ENCODE data around the gene RAB27A. TPM values are rescaled to one million over a fixed set of nuclear protein-coding genes. Genes with fewer than 3 reads are reported as not detected.

RAB27A gene
- total and polyA plus RNA-seq, 9 of the 15 experiments (the other 6 are each of a cell fraction or from before 2014, with no cell fraction given): 31.5 to 171 (median 80.4) TPM

DNA sequence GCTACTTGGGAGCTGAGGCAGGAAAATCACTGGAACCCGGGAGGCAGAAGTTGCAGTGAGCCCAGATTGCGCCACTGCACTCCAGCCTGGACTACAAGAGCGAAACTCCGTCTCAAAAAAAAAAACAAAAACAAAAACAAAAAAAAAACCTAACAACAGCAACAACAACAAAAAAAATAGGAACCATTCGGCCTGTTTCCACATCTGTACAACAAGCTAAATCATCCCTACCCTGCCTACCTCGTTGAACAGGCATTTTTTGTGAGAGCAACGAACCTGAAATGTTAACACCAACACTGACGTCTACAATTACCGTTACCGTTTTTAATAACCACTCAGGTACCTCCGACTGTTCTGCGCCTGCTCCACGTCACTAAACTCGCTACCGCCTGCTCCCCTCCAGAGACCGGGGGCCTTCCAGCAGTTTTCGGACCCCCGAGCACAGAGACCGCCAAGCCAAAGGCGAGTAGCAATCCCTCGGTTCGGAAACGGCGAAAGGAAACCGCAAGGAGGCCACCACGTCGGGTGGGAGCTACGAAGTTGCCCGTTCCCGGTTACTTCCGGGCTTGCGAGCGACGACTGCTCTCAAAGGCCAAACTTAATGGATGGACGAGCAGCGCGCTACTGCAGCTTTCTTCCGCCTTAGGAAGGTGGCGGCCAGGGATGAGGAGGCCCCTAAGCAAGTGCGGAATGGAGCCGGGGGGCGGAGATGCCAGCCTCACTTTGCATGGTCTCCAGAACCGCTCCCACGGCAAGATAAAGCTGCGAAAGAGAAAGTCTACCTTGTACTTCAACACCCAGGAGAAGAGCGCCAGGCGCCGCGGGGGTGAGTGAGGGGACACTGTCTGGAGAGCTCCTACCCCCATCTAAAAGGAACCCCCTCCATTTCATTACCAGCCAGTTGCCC is 29.2 kb upstream of the RAB27A start, which contains the start of the genes PIGB and PIGBOS1 (continued):
- TF ChIP-seq, protein P1, sequence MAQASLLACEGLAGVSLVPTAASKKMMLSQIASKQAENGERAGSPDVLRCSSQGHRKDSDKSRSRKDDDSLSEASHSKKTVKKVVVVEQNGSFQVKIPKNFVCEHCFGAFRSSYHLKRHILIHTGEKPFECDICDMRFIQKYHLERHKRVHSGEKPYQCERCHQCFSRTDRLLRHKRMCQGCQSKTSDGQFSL (CRISPR knock-in tag; IDR thresholded peaks at IDR 0.05): no peak
- TF ChIP-seq, protein P1 (tag; IDR thresholded peaks at IDR 0.05): no peak
- TF ChIP-seq, protein P2, sequence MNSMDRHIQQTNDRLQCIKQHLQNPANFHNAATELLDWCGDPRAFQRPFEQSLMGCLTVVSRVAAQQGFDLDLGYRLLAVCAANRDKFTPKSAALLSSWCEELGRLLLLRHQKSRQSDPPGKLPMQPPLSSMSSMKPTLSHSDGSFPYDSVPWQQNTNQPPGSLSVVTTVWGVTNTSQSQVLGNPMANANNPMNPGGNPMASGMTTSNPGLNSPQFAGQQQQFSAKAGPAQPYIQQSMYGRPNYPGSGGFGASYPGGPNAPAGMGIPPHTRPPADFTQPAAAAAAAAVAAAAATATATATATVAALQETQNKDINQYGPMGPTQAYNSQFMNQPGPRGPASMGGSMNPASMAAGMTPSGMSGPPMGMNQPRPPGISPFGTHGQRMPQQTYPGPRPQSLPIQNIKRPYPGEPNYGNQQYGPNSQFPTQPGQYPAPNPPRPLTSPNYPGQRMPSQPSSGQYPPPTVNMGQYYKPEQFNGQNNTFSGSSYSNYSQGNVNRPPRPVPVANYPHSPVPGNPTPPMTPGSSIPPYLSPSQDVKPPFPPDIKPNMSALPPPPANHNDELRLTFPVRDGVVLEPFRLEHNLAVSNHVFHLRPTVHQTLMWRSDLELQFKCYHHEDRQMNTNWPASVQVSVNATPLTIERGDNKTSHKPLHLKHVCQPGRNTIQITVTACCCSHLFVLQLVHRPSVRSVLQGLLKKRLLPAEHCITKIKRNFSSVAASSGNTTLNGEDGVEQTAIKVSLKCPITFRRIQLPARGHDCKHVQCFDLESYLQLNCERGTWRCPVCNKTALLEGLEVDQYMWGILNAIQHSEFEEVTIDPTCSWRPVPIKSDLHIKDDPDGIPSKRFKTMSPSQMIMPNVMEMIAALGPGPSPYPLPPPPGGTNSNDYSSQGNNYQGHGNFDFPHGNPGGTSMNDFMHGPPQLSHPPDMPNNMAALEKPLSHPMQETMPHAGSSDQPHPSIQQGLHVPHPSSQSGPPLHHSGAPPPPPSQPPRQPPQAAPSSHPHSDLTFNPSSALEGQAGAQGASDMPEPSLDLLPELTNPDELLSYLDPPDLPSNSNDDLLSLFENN (IDR thresholded peaks at IDR 0.05; ENCODE audit: low read depth in 2 of 2, low read length in 2 of 2): 0 out of 4 replicates have a peak, but pooled peaks of 1 of the 2 experiments have one; percentile 27
- TF ChIP-seq ZNF57 (CRISPR knock-in tag; IDR thresholded peaks at IDR 0.05) (no peak), POLR2AphosphoS2 (IDR thresholded peaks at IDR 0.05; ENCODE audit: low read length) (no peak; the same call in 1 of the 2 replicates), SIN3B (IDR thresholded peaks at IDR 0.05; ENCODE audit: low read depth) (no peak; the same call in 1 of the 2 replicates), ZFPM2 (CRISPR knock-in tag; IDR thresholded peaks at IDR 0.05) (no peak), TOE1 (IDR thresholded peaks at IDR 0.05; ENCODE audit: borderline replicate concordance) (peak; percentile 80; the same call in 1 of the 2 replicates), TOE1 (CRISPR knock-in tag; IDR thresholded peaks at IDR 0.05; ENCODE audit: borderline replicate concordance, low read depth) (no peak), ZNF384 (IDR thresholded peaks at IDR 0.05; ENCODE audit: low read depth, low read length) (no peak; the same call in 1 of the 2 replicates), SPI1 (IDR thresholded peaks at IDR 0.05; ENCODE audit: borderline replicate concordance, low read depth, low read length) (peak; percentile 48; the same call in 1 of the 2 replicates), RBBP5 (IDR thresholded peaks at IDR 0.05; ENCODE audit: borderline replicate concordance, insufficient read depth, low read length, poor library complexity, severe bottlenecking) (peak; percentile 96), ERF (CRISPR knock-in tag; IDR thresholded peaks at IDR 0.05) (no peak), POLR2H (tag; IDR thresholded peaks at IDR 0.05; ENCODE audit: low read depth) (peak; percentile 88), HLTF (IDR thresholded peaks at IDR 0.05) (peak; percentile 82), SMAD2 (IDR thresholded peaks at IDR 0.05; ENCODE audit: low read depth, low read length) (no peak)
- TF ChIP-seq, protein P3, sequence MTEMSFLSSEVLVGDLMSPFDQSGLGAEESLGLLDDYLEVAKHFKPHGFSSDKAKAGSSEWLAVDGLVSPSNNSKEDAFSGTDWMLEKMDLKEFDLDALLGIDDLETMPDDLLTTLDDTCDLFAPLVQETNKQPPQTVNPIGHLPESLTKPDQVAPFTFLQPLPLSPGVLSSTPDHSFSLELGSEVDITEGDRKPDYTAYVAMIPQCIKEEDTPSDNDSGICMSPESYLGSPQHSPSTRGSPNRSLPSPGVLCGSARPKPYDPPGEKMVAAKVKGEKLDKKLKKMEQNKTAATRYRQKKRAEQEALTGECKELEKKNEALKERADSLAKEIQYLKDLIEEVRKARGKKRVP (CRISPR knock-in tag; IDR thresholded peaks at IDR 0.05): 0 out of 2 replicates have a peak, but pooled peaks have one; percentile 44
- TF ChIP-seq, protein P4, sequence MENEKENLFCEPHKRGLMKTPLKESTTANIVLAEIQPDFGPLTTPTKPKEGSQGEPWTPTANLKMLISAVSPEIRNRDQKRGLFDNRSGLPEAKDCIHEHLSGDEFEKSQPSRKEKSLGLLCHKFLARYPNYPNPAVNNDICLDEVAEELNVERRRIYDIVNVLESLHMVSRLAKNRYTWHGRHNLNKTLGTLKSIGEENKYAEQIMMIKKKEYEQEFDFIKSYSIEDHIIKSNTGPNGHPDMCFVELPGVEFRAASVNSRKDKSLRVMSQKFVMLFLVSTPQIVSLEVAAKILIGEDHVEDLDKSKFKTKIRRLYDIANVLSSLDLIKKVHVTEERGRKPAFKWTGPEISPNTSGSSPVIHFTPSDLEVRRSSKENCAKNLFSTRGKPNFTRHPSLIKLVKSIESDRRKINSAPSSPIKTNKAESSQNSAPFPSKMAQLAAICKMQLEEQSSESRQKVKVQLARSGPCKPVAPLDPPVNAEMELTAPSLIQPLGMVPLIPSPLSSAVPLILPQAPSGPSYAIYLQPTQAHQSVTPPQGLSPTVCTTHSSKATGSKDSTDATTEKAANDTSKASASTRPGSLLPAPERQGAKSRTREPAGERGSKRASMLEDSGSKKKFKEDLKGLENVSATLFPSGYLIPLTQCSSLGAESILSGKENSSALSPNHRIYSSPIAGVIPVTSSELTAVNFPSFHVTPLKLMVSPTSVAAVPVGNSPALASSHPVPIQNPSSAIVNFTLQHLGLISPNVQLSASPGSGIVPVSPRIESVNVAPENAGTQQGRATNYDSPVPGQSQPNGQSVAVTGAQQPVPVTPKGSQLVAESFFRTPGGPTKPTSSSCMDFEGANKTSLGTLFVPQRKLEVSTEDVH (IDR thresholded peaks at IDR 0.05; ENCODE audit: low read depth, partially characterized antibody): peak; percentile 81
